HG02610 (cell line): ENCODE measurements around the gene PTK7.
"Not testable (repeated sequence)": the region's sequence is repeated elsewhere in the genome, so short reads cannot be mapped to it uniquely, and the experiment has no call there.

Experiments used
- ATAC-seq: cut with Tn5 transposase; IDR thresholded peaks from one replicate; pipeline ENCODE4 v1.9.1; 2021; ENCODE audit warnings: mild to moderate bottlenecking, moderate library complexity; ENCODE audit not compliant: unreplicated experiment

The PTK7 gene

DNA sequence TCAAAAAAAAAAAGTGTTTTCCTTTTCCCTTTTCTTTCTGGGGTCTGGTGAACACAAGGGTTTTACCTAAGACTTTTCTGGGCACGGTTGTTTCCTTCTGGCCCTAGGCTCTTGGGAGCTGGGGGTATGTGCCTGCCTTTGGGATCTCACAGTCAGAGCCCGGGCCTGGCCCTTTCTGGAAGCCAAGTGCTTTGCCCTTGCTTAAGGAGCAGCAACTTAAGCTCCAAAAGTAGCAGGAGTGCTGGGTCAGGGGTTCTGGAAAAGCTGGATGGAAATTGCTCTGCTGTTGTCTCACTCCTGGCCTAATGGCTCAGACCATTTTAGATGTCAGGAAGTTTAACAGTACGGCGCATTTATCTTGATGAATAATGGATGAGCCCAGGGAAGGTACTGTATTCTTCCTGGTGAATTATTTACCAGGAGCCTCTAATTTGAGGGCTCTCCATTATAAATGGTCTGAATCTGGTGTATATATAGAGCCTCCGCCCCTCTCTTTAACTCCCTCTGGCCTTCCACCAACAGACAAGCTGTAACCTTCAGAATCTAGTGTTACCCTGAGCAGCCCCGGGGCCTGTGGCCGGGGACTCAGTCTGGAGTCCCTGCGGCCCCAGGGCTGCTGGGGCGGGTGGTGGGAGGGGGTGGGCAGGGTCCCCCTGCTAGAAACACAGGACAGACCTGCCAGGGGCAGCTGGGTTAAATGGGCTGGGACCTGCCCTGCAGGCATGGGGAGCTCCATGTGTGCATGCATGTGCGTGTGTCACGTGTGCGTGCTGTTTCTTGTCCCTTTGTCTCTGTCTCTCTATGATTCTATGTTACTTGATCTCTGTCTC lies 37.5 kb downstream of the PTK7 start:
- no peak for ATAC-seq

DNA sequence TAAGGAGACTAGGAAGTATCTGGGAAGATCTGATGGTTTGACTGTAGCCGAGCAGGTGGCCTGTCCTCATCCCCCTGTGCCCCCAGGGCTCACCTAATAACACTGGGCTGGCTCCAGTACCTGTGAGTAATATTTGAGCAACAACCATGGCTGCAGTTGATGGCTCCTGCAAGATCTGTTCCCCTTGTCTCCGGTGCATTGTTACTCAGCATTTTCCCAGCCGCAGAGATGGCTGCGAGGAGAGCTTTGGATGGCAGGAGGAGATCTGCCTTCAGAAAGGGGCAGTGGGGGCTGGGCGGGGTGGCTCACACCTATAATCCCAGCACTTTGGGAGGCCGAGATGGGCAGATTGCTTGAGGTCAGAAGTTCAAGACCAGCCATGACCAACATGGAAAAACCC lies 39.3 kb downstream of the PTK7 start:
- ATAC-seq, result no peak

DNA sequence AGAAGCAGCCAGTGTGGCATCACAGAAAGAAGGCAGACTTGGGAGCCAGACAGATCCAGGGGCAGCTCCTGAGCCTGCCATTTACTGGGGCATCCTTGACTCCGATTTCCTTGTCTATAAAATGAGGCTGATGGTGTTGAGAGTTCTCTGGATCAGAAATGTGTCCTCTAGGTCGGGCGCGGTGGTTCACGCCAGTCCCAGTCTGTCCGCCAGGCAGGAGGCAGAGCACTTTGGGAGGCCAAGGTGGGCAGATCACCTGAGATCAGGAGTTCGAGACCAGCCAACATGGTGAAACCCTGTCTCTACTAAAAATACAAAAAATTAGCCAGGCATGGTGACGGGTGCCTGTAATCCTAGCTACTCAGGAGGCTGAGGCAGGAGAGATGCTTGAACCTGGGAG lies 41.4 kb downstream of the PTK7 start:
- ATAC-seq, result not testable (repeated sequence)

DNA sequence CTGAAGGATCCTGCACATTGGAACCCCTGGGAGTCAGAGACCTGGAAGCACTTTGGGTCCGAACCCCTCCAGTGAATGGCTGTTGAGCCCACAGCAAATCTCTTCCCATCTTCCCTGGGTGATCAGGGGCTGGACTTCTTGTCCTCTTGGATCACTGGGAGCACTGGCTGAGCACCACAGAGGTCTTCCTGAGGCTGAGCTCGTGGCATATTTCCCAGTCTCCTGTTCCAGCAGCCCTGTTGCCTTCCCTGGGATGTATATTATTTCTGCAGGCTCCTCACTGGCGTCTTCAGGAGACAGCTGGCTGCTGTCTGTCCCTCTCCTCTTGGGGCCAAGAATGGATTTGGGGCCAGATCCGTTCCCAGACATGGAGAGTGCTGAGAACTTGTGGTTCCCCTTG lies 43.4 kb downstream of the PTK7 start:
- no peak for ATAC-seq

DNA sequence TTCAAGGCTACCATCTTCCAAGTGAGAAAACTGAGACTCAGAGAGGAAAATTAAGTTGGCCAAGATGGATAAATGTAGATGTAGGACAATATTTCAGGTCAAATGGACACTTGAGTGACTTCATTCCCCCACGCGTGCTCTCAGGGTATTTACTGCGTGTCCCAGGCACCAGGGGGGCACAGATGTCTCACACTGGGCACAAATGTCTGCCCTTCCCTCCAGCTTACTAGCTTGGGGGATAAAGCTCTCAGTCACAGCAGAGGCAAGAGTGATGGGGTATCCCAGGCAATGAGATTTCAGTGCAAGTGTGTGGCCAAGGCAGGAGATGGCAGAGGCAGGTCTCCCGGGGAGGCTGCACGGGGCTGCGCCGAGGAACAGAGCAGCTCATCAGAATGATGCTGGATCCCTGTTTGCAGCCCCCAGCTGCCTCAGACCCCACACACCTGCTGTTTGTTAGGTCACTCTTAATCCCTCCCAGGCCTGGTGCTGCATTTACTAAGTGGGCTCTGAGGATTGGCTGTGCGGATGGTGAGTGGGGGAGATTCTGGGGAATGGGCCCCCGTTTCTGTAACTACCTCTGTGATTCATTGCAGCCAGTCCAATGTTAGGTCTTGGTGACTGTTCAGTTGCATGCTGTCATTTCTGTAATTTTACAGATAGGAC lies 44.1 kb downstream of the PTK7 start:
- ATAC-seq, result no peak

DNA sequence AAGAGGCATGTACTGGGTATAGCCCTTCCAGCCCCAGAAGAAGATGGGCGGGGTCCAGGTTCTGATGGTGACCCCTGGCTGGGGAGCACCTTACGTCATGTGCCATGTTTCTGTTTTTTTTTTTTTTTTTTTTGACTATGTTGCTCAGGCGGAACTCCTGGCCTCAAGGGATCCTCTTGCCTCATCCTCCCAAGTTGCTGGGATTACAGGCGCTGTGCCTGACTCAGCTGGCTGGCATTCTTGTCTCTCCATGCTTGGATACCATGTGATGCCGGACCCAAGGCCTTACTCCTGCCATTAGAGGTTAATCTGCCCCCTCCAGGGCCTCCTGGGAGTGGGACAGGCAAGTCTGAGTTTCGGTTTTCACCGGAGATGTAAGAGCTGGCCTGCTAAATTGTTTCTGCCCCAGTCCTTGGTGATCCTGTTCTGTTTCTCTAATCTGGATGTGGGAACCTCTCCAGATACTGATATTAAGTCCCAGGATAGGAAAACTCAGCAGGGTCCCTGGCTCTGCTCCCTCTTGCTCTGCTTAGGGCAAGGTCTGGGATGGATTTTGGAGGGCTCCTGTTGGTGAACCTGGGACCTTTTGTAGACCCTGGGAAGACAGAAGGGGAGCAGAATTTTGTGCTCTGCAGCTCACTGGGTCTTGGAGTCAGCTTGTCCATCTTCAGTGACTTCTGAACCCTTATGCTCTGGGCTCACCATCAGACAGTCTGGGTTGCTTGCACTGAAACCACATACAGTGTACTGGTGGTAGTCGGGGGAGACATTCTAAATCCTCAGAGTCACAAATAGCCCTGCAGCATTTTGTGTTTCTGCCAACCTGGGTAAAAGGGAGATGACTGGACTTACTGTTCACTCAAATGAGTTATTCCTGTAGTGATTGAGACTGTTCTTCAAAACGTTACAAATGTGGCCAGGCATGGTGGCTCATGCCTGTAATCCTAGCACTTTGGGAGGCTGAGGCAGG lies 45.1 kb downstream of the PTK7 start:
- ATAC-seq, result no peak

DNA sequence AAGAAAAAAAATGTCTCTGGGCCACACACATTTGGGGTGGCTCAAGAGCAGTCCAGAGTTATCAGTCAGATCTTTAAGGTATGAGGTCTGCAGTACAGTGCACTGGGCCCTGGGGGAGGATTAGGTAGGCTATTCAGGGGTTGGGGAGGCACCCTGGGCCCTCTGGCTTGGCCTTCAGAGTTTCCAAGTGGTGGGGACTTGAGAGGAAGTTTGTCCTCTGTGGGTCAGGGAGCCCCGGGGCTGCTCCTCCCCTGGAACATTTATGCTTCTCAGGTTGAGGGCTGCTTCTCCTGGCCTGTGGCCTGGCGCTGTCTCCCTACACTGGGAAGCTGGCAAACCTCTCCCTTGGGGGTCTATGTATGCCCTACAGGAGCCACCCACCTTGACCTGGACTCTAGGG lies 46.0 kb downstream of the PTK7 start:
- no peak for ATAC-seq

DNA sequence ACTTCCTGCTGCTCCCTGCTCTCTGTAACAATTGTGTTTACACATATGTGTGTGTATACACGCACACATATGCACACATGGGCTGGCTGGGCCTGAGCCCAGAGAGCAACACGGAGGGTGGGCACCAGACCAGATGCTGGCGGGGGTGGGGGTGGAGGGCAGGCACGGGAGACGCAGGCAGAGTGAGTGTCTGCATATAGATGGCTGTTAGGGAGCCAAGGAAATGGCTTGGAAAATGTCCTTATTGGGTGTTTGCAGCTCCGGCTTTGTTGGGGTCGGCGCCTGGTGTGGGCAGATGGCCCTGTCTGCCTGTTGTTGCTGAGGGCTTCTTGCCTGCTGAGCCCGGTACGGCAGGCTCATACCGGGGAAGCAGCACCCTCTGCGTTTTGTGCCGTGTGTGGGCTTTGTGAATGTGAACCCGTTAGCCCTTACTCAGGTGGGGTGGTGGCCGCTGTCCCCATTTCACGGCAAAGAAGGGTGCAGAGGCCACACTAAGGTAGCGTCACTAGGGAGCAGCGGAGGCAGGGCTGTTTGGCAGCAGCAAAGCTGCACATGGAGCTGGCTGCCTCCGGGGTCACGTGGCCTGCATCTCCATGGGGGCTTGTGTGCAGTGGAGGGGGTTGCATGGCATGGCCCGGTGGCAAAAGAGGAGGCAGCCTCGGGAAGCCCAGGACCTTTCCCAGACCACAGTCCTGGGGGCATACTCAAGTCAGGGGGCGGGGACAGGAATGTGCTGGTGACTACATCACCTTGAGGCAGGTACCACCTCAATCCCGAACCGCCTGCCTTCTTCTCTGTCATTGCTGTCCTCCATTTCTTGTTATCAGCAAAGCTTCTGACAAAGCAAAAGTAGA lies 47.6 kb downstream of the PTK7 start:
- ATAC-seq, result no peak

DNA sequence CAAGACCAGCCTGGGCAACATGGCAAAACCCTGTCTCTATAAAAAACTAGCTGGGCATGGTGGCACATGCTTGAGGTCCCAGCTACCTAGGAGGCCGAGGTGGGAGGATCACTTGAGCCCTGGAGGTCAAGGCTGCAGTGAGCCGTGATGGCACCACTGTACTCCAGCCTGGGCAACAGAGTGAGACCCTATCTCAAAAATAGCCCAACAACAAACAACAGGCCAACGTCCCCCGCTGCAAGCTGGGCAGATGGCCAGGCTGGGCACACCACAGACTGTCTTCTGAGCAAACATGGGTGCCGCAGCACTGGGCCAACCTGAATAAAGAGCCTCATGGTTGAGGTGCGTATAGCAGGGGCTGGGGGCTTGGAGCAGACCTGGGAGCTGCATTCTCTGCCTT lies 48.4 kb downstream of the PTK7 start:
- ATAC-seq, result no peak

DNA sequence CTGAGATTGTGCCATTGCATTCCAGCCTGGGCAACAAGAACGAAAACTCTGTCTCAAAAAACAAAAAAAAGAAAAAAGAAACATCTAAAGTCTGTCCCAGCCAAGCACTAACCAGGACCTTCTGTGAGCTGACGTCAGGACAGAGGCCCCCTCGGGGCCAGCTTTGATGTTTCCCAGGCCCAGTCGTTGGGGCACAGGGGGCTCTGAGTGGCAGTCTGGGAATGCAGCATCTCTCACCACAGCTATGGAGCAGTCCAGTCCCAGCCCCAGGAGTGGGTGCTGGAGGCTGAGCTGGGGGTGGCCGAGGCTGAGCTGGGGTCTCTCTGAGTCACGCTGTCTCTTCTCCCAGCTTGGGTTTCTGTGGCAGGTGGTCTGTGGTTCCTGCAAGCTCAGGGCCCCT lies 49.0 kb downstream of the PTK7 start:
- ATAC-seq, result no peak

DNA sequence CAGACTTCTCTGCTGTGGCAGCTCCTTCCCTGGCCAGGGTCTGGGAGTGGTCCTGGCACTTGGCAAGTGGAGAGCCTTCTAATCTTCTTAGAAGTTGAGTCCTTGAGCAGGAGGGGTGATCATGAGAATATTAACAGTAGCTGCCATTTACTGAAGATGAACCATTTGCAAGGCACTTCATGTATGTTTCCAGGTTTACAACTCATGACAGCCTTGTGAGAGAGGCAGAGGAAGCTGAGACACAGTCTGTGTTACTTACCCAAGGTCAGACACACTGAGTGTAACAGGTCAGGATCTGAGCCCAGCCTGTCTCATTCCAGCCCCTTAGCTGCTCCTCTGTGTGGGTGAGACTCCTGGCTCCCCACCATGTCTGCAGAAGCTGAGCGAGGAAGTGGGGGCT lies 49.4 kb downstream of the PTK7 start:
- no peak for ATAC-seq

DNA sequence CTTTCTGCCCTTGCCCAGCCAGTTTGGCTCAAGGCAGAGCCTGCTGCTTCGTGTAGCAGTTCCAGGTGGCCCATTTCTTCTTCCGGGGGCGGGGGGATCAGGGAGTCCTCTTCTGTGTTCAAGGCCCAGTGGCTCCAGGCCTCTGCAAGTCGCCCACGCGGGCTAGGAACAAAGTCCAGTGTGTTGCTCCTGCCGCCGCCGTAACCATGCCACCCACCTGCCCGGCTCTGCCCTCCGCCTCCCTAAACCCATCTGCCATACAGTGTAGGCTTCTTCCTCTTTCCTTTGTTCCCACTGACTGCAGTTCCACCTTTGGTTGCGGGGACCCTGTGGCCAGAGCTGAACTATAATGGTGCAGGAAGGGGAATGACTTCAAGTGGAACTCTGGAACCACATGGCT lies 51.1 kb downstream of the PTK7 start:
- no peak for ATAC-seq

DNA sequence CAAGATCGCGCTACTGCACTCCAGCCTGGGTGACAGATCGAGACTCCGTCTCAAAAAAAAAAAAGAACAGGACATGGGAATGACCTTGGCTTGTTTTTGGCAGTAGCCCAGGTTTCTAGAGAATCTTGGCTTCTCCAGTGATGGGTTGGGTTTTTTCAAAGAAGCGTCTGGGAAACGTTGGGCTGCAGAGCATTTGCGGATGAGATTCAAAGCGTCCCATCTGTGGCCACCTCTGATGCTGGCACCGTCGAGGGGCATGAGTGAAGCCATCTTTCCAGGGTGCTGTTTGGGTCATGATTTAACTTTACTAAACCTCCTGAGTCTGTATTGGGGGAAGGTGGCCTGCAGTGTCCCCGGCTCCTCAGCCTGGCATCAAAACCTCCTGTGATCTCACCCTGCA lies 51.8 kb downstream of the PTK7 start:
- no peak for ATAC-seq

DNA sequence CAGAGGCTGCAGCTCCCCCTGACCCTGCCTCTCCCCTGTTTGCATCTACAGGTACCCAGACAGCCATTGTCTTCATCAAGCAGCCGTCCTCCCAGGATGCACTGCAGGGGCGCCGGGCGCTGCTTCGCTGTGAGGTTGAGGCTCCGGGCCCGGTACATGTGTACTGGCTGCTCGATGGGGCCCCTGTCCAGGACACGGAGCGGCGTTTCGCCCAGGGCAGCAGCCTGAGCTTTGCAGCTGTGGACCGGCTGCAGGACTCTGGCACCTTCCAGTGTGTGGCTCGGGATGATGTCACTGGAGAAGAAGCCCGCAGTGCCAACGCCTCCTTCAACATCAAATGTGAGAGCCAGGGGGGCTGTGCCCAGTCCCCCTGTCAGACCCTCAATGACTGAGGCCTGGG lies 52.8 kb downstream of the PTK7 start:
- ATAC-seq, result no peak

DNA sequence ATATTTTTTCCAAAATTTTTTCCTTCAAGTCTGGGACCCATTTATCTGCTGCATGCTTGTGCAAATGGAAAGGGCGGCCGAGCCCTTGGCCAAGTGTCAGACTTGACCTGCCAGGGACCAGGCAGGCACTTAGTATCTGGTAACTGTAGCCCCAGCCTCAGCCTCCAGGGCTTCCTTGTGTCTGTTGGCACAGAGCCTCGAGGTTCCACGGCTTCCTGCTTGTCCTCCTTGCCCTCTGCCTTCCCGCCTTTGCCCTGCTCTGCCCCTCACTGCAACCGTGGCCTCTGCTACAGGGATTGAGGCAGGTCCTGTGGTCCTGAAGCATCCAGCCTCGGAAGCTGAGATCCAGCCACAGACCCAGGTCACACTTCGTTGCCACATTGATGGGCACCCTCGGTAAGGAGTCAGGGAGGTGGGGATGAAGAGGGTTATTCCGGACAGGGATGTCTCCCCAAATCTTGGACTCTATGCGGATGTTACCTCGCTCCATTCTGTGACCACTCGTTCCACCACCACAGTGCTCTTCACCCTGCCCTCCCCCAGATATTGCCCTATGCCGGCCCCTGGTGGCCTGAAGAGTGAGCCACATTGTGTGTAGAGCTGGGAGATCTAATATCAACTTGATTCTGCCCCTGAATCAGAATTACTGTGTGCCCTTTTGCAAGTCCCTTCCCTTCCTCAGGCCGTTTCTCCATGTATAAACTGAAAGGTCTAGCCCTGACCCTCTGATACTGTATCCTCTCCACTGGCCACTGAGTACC lies 53.5 kb downstream of the PTK7 start:
- ATAC-seq, result no peak

DNA sequence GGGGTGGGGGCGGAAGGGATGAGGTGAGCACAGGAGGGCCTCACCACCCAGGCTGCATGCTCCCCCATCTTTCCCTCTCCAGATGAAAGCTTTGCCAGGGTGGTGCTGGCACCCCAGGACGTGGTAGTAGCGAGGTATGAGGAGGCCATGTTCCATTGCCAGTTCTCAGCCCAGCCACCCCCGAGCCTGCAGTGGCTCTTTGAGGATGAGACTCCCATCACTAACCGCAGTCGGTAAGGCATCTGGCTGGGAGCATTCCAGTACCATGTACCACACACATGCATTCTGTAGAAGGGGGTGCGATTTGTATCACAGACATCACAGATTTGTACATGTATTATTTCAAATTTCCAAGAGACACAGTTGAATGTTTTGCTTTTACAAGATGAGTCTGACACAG lies 54.3 kb downstream of the PTK7 start:
- no peak for ATAC-seq

DNA sequence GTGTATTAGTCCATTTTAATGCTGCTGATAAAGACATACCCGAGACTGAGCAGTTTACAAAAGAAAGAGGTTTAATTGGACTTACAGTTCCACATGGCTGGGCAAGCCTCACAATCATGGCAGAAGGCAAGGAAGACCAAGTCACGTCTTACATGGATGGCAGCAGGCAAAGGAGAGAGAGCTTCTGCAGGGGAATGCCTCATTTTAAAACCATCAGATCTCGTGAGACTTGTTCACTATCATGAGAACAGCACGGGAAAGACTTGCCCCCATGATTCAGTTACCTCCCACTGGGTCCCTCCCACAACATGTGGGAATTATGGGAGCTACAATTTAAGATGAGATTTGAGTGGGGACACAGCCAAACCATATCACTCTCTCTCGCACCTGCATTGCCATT lies 55.3 kb downstream of the PTK7 start:
- not testable (repeated sequence) for ATAC-seq

DNA sequence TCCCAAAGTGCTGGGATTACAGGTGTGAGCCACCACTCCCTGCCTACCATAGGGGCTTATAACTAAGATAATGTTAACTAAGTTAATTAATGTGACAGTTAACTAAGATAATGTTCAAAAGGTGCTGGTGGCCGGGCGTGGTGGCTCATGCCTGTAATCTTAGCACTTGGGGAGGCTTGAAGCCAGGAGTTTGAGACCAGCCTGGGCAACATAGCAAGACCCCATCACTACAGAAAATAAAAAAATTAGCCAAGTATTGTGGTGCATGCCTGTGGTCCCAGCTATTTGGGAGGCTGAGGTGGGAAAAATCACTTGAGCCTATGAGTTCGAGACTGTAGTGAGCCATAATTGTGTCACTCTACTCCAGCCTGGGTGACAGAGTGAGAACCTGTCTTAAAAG lies 62.2 kb downstream of the PTK7 start:
- ATAC-seq, result no peak

DNA sequence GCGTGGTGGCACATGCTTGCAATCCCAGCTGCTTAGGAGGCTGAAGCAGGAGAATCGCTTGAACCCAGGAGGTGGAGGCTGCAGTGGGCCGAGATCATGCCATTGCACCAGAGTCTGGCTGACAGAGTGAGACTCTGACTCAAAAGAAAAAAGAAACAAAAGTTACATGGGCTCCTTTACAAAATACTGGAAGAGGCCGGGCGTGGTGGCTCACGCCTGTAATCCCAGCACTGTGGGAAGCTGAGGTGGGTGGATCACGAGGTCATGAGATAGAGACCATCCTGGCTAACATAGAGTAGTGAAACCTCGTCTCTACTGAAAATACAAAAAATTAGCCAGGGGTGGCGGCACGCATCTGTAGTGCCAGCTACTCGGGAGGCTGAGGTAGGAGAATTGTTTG lies 63.9 kb downstream of the PTK7 start:
- ATAC-seq, result not testable (repeated sequence)

DNA sequence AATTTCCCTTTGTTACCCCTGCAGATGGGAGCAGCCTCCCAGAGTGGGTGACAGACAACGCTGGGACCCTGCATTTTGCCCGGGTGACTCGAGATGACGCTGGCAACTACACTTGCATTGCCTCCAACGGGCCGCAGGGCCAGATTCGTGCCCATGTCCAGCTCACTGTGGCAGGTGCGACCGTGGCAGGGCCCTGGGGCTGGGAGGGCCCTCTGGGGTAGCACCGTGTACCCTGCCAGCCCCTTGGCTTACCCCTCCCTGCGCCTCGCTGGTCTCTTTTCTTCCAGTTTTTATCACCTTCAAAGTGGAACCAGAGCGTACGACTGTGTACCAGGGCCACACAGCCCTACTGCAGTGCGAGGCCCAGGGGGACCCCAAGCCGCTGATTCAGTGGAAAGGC lies 65.5 kb downstream of the PTK7 start:
- ATAC-seq, result no peak
